HEK293 (cell line): ENCODE results near the gene TRAPPC10.

ENCODE experiments used
- CTCF ChIA-PET: fragments of 350-600 bp; formaldehyde crosslinking; extraction: SDS; loops from one replicate; lab custom pipeline; 2021; ENCODE audit warnings: antibody characterized with exemption; lab: Yijun Ruan, JAX
- POLR2A ChIA-PET: fragments of 300-600 bp; formaldehyde crosslinking; extraction: SDS; loops from one replicate; lab custom pipeline; 2020; ENCODE audit warnings: antibody characterized with exemption, inconsistent platforms; lab: Yijun Ruan, JAX
- H3K27ac ChIP-seq: fragments of 200-500 bp; sonication (Bioruptor generic); 2 replicates; pipeline ENCODE4 v1.5.1; 2014; ENCODE audit warnings: low read depth, low read length, control low read depth, inconsistent platforms; ENCODE audit errors: extremely low read depth
- H3K36me3 ChIP-seq, 2 experiments: fragments of 200-500 bp in 1 of 2; sonication (Bioruptor generic) in 1 of 2; 1 replicate in 1 of 2; 2 replicates in 1 of 2; pipeline ENCODE4 v1.5.1; 2014 to 2017; ENCODE audit warnings: inconsistent platforms in 2 of 2, low read length in 2 of 2; ENCODE audit not compliant: control insufficient read depth in 2 of 2, insufficient read depth in 1 of 2
- H3K4me1 ChIP-seq: fragments of 200-500 bp; sonication (Bioruptor generic); 2 replicates; pipeline ENCODE4 v1.5.1; 2014; ENCODE audit warnings: mild to moderate bottlenecking, low read length, inconsistent platforms; ENCODE audit not compliant: control insufficient read depth, insufficient read depth
- H3K4me3 ChIP-seq: 2 replicates; pipeline ENCODE4 v1.5.1; 2011; ENCODE audit warnings: low read depth, mild to moderate bottlenecking, control low read depth, low read length, moderate library complexity
- H3K9me3 ChIP-seq: fragments of 200-500 bp; sonication (Bioruptor generic); 2 replicates; pipeline ENCODE4 v1.5.1; 2014; ENCODE audit warnings: low read depth, low read length, inconsistent platforms; ENCODE audit not compliant: control insufficient read depth, insufficient read depth
- GLIS1 ChIP-seq: fragments of 450-650 bp; formaldehyde crosslinking; IDR thresholded peaks from 2 replicates; pipeline ENCODE4 v1.5.1; 2016; ENCODE audit warnings: missing biosample characterization, missing genetic modification characterization
- SP3 ChIP-seq: fragments of 450-650 bp; formaldehyde crosslinking; IDR thresholded peaks from 2 replicates; pipeline ENCODE4 v1.5.1; 2016; ENCODE audit warnings: missing biosample characterization, missing genetic modification characterization
- ZNF18 ChIP-seq: fragments of 450-650 bp; formaldehyde crosslinking; IDR thresholded peaks from 2 replicates; pipeline ENCODE4 v1.5.1; 2016; ENCODE audit warnings: missing biosample characterization, missing genetic modification characterization
- ZNF214 ChIP-seq: fragments of 450-650 bp; formaldehyde crosslinking; IDR thresholded peaks from 2 replicates; pipeline ENCODE4 v1.5.1; 2017; ENCODE audit warnings: missing biosample characterization, mild to moderate bottlenecking, missing genetic modification characterization, borderline replicate concordance
- ZNF292 ChIP-seq: fragments of 450-650 bp; formaldehyde crosslinking; IDR thresholded peaks from 2 replicates; pipeline ENCODE4 v1.5.1; 2016; ENCODE audit warnings: low read depth, missing biosample characterization, missing genetic modification characterization, borderline replicate concordance
- ZNF335 ChIP-seq: fragments of 450-650 bp; formaldehyde crosslinking; conservative IDR thresholded peaks from 2 replicates; pipeline ENCODE4 v1.5.1; 2016; ENCODE audit warnings: missing biosample characterization, missing genetic modification characterization
- ZNF391 ChIP-seq: fragments of 450-650 bp; formaldehyde crosslinking; IDR thresholded peaks from 2 replicates; pipeline ENCODE4 v1.5.1; 2016; ENCODE audit warnings: low read depth, missing biosample characterization, missing genetic modification characterization, borderline replicate concordance
- ZNF394 ChIP-seq: fragments of 450-650 bp; formaldehyde crosslinking; IDR thresholded peaks from 2 replicates; pipeline ENCODE4 v1.5.1; 2016; ENCODE audit warnings: missing biosample characterization, missing genetic modification characterization, mild to moderate bottlenecking, moderate library complexity, borderline replicate concordance
- ZNF529 ChIP-seq: fragments of 450-650 bp; formaldehyde crosslinking; IDR thresholded peaks from 2 replicates; pipeline ENCODE4 v1.5.1; 2017; ENCODE audit warnings: missing genetic modification characterization, missing biosample characterization; ENCODE audit not compliant: insufficient replicate concordance
- ZNF530 ChIP-seq: fragments of 450-650 bp; formaldehyde crosslinking; IDR thresholded peaks from 2 replicates; pipeline ENCODE4 v1.5.1; 2016; ENCODE audit warnings: low read depth, missing biosample characterization, missing genetic modification characterization
- TF ChIP-seq, protein P1 (sequence below): fragments of 450-650 bp; formaldehyde crosslinking; IDR thresholded peaks from 2 replicates; pipeline ENCODE4 v1.5.1; 2016; ENCODE audit warnings: missing biosample characterization, missing genetic modification characterization
- TF ChIP-seq, protein P2 (sequence below): fragments of 450-650 bp; formaldehyde crosslinking; IDR thresholded peaks from 2 replicates; pipeline ENCODE4 v1.5.1; 2016; ENCODE audit warnings: missing biosample characterization, missing genetic modification characterization
- TF ChIP-seq, protein P3 (sequence below): fragments of 450-650 bp; formaldehyde crosslinking; IDR thresholded peaks from 2 replicates; pipeline ENCODE4 v1.5.1; 2016; ENCODE audit warnings: missing biosample characterization, missing genetic modification characterization, borderline replicate concordance
- TF ChIP-seq, protein P4 (sequence below): fragments of 450-650 bp; formaldehyde crosslinking; IDR thresholded peaks from 2 replicates; pipeline ENCODE4 v1.5.1; 2017; ENCODE audit warnings: missing biosample characterization, missing genetic modification characterization

The TRAPPC10 gene

DNA sequence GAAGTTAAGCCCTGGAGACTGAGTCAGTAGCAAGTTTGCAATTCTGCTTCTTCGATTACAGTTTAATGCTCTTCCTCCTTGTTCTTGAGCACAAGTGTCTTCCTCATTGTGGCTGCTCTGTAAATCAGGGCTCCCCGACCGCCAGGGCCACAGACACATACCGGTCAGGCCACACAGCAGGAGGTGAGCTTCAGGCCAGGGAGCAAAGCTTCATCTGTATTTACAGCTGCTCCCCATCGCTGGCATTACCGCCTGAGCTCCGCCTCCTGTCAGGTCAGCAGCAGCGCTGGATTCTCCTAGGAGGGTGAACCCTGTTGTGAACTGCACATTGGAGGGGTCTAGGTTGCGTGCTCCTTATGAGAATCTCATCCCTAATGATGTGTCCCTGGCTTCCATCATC is 1.7 kb upstream of the TRAPPC10 start (continued):
- no peak for TF ChIP-seq ZNF18
- no peak for TF ChIP-seq ZNF292 (tag by site-specific recombination)
- no peak for TF ChIP-seq ZNF529 (tag by site-specific recombination)
- TF ChIP-seq ZNF394 (tag by site-specific recombination), result peak; percentile 45; the same call in 1 of the 2 replicates
- TF ChIP-seq, protein P1, sequence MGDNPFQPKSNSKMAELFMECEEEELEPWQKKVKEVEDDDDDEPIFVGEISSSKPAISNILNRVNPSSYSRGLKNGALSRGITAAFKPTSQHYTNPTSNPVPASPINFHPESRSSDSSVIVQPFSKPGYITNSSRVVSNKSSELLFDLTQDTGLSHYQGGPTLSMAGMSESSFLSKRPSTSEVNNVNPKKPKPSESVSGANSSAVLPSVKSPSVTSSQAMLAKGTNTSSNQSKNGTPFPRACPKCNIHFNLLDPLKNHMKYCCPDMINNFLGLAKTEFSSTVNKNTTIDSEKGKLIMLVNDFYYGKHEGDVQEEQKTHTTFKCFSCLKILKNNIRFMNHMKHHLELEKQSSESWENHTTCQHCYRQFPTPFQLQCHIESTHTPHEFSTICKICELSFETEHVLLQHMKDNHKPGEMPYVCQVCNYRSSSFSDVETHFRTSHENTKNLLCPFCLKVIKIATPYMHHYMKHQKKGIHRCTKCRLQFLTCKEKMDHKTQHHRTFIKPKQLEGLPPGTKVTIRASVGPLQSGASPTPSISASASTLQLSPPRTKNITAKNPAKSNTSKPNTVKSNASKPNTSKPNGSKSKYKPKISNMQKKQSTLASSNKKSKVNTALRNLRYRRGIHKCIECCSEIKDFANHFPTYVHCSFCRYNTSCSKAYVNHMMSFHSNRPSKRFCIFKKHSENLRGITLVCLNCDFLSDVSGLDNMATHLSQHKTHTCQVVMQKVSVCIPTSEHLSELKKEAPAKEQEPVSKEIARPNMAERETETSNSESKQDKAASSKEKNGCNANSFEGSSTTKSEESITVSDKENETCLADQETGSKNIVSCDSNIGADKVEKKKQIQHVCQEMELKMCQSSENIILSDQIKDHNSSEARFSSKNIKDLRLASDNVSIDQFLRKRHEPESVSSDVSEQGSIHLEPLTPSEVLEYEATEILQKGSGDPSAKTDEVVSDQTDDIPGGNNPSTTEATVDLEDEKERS (tag by site-specific recombination), result no peak
- no peak for TF ChIP-seq ZNF391 (tag by site-specific recombination)
- TF ChIP-seq, protein P2, sequence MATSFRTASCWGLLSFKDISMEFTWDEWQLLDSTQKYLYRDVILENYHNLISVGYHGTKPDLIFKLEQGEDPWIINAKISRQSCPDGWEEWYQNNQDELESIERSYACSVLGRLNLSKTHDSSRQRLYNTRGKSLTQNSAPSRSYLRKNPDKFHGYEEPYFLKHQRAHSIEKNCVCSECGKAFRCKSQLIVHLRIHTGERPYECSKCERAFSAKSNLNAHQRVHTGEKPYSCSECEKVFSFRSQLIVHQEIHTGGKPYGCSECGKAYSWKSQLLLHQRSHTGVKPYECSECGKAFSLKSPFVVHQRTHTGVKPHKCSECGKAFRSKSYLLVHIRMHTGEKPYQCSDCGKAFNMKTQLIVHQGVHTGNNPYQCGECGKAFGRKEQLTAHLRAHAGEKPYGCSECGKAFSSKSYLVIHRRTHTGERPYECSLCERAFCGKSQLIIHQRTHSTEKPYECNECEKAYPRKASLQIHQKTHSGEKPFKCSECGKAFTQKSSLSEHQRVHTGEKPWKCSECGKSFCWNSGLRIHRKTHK (tag by site-specific recombination), result no peak
- no peak for TF ChIP-seq ZNF214 (tag by site-specific recombination)
- peak; percentile 39; the same call in 1 of the 2 replicates for TF ChIP-seq GLIS1 (tag by site-specific recombination)
- no peak for TF ChIP-seq ZNF530 (tag by site-specific recombination)
- TF ChIP-seq, protein P3, sequence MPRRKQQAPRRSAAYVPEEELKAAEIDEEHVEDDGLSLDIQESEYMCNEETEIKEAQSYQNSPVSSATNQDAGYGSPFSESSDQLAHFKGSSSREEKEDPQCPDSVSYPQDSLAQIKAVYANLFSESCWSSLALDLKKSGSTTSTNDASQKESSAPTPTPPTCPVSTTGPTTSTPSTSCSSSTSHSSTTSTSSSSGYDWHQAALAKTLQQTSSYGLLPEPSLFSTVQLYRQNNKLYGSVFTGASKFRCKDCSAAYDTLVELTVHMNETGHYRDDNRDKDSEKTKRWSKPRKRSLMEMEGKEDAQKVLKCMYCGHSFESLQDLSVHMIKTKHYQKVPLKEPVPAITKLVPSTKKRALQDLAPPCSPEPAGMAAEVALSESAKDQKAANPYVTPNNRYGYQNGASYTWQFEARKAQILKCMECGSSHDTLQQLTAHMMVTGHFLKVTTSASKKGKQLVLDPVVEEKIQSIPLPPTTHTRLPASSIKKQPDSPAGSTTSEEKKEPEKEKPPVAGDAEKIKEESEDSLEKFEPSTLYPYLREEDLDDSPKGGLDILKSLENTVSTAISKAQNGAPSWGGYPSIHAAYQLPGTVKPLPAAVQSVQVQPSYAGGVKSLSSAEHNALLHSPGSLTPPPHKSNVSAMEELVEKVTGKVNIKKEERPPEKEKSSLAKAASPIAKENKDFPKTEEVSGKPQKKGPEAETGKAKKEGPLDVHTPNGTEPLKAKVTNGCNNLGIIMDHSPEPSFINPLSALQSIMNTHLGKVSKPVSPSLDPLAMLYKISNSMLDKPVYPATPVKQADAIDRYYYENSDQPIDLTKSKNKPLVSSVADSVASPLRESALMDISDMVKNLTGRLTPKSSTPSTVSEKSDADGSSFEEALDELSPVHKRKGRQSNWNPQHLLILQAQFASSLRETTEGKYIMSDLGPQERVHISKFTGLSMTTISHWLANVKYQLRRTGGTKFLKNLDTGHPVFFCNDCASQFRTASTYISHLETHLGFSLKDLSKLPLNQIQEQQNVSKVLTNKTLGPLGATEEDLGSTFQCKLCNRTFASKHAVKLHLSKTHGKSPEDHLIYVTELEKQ (tag by site-specific recombination), result no peak
- TF ChIP-seq ZNF335, result no peak

DNA sequence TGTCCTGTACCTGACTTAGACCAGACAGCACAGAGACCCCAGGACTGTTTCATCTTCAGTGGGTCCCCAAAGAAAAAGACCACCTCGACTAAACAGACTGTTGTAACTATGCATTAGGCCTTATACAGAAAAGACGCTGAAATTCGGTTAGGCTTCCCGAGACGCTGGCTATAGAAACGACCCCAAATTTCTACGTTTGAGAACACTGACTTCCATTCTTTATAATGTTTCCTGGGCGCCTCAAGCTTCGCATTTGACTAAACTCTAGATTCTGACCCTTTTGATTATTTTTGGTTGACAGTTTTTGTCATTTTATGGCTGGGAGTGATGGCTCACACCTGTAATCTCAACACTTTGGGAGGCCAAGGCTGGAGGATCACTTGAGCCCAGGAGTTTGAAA is 986 bp upstream of the TRAPPC10 start:
- peak overlapping the region; percentile 81; the same call in 1 of the 2 replicates for H3K4me3 ChIP-seq
- 0 out of 2 replicates have a peak, but pooled peaks have one; percentile 6 for TF ChIP-seq SP3 (tag by site-specific recombination)
- TF ChIP-seq, protein P4, sequence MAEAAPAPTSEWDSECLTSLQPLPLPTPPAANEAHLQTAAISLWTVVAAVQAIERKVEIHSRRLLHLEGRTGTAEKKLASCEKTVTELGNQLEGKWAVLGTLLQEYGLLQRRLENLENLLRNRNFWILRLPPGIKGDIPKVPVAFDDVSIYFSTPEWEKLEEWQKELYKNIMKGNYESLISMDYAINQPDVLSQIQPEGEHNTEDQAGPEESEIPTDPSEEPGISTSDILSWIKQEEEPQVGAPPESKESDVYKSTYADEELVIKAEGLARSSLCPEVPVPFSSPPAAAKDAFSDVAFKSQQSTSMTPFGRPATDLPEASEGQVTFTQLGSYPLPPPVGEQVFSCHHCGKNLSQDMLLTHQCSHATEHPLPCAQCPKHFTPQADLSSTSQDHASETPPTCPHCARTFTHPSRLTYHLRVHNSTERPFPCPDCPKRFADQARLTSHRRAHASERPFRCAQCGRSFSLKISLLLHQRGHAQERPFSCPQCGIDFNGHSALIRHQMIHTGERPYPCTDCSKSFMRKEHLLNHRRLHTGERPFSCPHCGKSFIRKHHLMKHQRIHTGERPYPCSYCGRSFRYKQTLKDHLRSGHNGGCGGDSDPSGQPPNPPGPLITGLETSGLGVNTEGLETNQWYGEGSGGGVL (tag by site-specific recombination), result no peak
- TF ChIP-seq, all 188 proteins: peak for 1
- ChIA-PET POLR2A (interaction anchor here (0.6 to 2.2 kb wide), 6 partner anchors 8 to 234 kb away, joined by 3 to 6 read pairs (median 4); no protein-coding TSS in a partner anchor), CTCF (interaction anchor here (2.1 kb wide), 1 partner anchor 36 kb away, joined by 6 read pairs; no protein-coding TSS in a partner anchor)
- Histone ChIP-seq H3K36me3 (no peaks in the 10 kb centered on the region), H3K9me3 (no peaks in the 10 kb centered on the region), H3K27ac (peak overlapping the region; percentile 97; the same call in 1 of the 2 replicates), H3K4me1 (peaks cover 21% of the 10 kb centered on the region)
